Neural cell (in vitro differentiated cells): ENCODE data around the gene PAK1. TPM values are rescaled to one million over a fixed set of nuclear protein-coding genes. Genes with fewer than 3 reads are reported as not detected.

Source experiments
- H2AFZ ChIP-seq: fragments of 200-600, 300-800 bp; sonication (generic), shearing (Covaris generic); 2 replicates; pipeline ENCODE4 v1.6.0; 2014; ENCODE audit warnings: low read depth, mild to moderate bottlenecking, antibody characterized with exemption, low read length, moderate library complexity
- H3F3A ChIP-seq: fragments of 200-600 bp; shearing (Covaris generic); 2 replicates; pipeline ENCODE4 v1.6.1; 2016; ENCODE audit warnings: mild to moderate bottlenecking, moderate library complexity, mixed read lengths, antibody characterized with exemption, low read length; ENCODE audit not compliant: insufficient read depth, poor library complexity, severe bottlenecking
- H3K27ac ChIP-seq: fragments of 200-600, 300-800 bp; sonication (generic), shearing (Covaris generic); 2 replicates; pipeline ENCODE4 v1.5.1; 2014; ENCODE audit warnings: mild to moderate bottlenecking, low read length, moderate library complexity
- H3K27me3 ChIP-seq: fragments of 300-800, 200-600 bp; sonication (generic), shearing (Covaris generic); 2 replicates; pipeline ENCODE4 v1.6.0; 2014; ENCODE audit warnings: mild to moderate bottlenecking, low read depth, low read length, moderate library complexity; ENCODE audit not compliant: insufficient read depth
- H3K36me3 ChIP-seq: fragments of 300-800, 200-600 bp; sonication (generic), shearing (Covaris generic); 2 replicates; pipeline ENCODE4 v1.5.1; 2014; ENCODE audit warnings: mild to moderate bottlenecking, antibody characterized with exemption, low read length, moderate library complexity; ENCODE audit not compliant: insufficient read depth
- H3K4me2 ChIP-seq: fragments of 300-800, 200-600 bp; sonication (generic), shearing (Covaris generic); 2 replicates; pipeline ENCODE4 v1.6.0; 2014; ENCODE audit warnings: mild to moderate bottlenecking, low read length
- H3K4me3 ChIP-seq: fragments of 300-800, 200-600 bp; sonication (generic), shearing (Covaris generic); 2 replicates; pipeline ENCODE4 v1.5.1; 2014; ENCODE audit warnings: mild to moderate bottlenecking, low read length, moderate library complexity
- H3K79me2 ChIP-seq: fragments of 200-600 bp; shearing (Covaris generic); replicated peaks from 2 replicates; pipeline ENCODE4 v1.6.0; 2014; ENCODE audit warnings: mild to moderate bottlenecking, low read length, moderate library complexity; ENCODE audit not compliant: insufficient read depth
- H3K9ac ChIP-seq: fragments of 300-800, 200-600 bp; sonication (generic), shearing (Covaris generic); 2 replicates; pipeline ENCODE4 v1.6.1; 2016; ENCODE audit warnings: mild to moderate bottlenecking, low read length, mixed read lengths
- H3K9me2 ChIP-seq: fragments of 200-600 bp; shearing (Covaris generic); 2 replicates; pipeline ENCODE4 v1.6.1; 2016; ENCODE audit warnings: mild to moderate bottlenecking, low read length, mixed read lengths; ENCODE audit not compliant: insufficient read depth
- H3K9me3 ChIP-seq: fragments of 200-600, 300-800 bp; sonication (generic), shearing (Covaris generic); 2 replicates; pipeline ENCODE4 v1.6.1; 2016; ENCODE audit warnings: mild to moderate bottlenecking, mixed run types, low read length, moderate library complexity, mixed read lengths
- H4K20me1 ChIP-seq: fragments of 200-600 bp; shearing (Covaris generic); 2 replicates; pipeline ENCODE4 v1.6.1; 2016; ENCODE audit warnings: mild to moderate bottlenecking, mixed run types; ENCODE audit not compliant: insufficient read depth
- EP300 ChIP-seq: fragments of 450-650 bp; conservative IDR thresholded peaks from 2 replicates; pipeline ENCODE4 v1.6.1; 2014; ENCODE audit warnings: antibody characterized with exemption, mild to moderate bottlenecking, moderate library complexity; ENCODE audit not compliant: poor library complexity, severe bottlenecking
- EZH2 ChIP-seq: fragments of 200-600, 300-800 bp; shearing (Covaris generic), sonication (generic); IDR thresholded peaks from 2 replicates; pipeline ENCODE4 v1.6.1; 2014; ENCODE audit warnings: antibody characterized with exemption, low read length, borderline replicate concordance, mild to moderate bottlenecking; ENCODE audit not compliant: insufficient read depth, poor library complexity, severe bottlenecking
- MXI1 ChIP-seq: fragments of 450-650 bp; conservative IDR thresholded peaks from 2 replicates; pipeline ENCODE4 v1.6.1; 2014; ENCODE audit warnings: antibody characterized with exemption, mild to moderate bottlenecking; ENCODE audit not compliant: poor library complexity, severe bottlenecking
- POLR2AphosphoS5 ChIP-seq: IDR thresholded peaks from 2 replicates; pipeline ENCODE4 v1.6.1; 2012
- RAD21 ChIP-seq: fragments of 450-650 bp; conservative IDR thresholded peaks from 2 replicates; pipeline ENCODE4 v1.6.1; 2014; ENCODE audit warnings: antibody characterized with exemption, mild to moderate bottlenecking, moderate library complexity
- SMC3 ChIP-seq: fragments of 450-650 bp; conservative IDR thresholded peaks from 2 replicates; pipeline ENCODE4 v1.6.1; 2014; ENCODE audit warnings: antibody characterized with exemption, mild to moderate bottlenecking, moderate library complexity; ENCODE audit not compliant: poor library complexity
- TAF1 ChIP-seq: IDR thresholded peaks from 2 replicates; pipeline ENCODE4 v1.6.1; 2012; ENCODE audit warnings: low read depth
- polyA plus RNA-seq: library from polyadenylated mRNA; depleted of rRNA; stranded (reverse); fragments of >200 nt; gene quantifications from 2 replicates; pipeline ENCODE4 v1.2.3, GENCODE V29; 2014
- TF ChIP-seq, protein P1 (sequence below): fragments of 450-650 bp; IDR thresholded peaks from 2 replicates; pipeline ENCODE4 v1.5.1; 2014; ENCODE audit warnings: antibody characterized with exemption, mild to moderate bottlenecking, moderate library complexity; ENCODE audit not compliant: poor library complexity, severe bottlenecking
- TF ChIP-seq, protein P2 (sequence below): IDR thresholded peaks from 2 replicates; pipeline ENCODE4 v1.6.1; 2012; ENCODE audit warnings: borderline replicate concordance

The PAK1 gene
- polyA plus RNA-seq, 1 donor from 2014 or later, result 65.2 TPM

DNA sequence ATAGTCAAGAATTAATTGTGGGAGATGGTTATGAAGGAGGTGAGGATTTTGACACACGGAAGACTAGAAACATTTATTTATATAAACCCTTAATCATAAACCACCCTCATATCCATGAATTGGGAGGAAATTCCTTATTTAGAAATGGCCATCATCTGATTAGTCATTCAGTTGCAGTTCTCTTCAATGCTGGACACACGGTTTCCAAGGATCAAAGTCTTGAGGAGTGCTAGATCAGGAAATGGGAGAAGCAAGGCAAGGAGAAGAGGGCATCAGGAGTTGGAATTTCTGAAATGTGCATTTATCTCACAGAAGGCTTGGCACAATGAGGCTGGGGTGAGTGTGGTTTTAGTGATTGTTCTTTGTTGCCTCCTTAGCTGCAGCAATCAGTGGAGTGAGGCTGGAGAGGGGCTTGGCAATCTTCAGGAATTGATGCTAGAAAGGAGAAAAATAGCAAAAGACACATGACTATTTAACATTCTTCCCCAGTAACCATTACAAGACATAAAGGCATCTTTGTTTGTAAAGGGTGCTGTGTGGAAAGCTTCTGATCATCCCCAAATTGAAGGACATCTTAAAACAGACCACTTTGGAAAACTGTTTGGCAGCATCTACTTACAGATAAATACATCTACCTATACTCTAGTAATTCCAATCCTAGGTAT lies 150.8 kb downstream of the PAK1 start:
- Histone ChIP-seq H3K27me3 (no peaks in the 10 kb centered on the region), H3K27ac (no peak overlapping the region), H3K9me3 (no peaks in the 10 kb centered on the region), H3K9ac (no peak overlapping the region), H3K9me2 (no peaks in the 10 kb centered on the region), H3F3A (no peaks in the 10 kb centered on the region), H3K4me3 (no peak overlapping the region), H4K20me1 (no peaks in the 10 kb centered on the region), H3K4me2 (no peak overlapping the region), H3K79me2 (no peaks in the 10 kb centered on the region), H2AFZ (no peak overlapping the region), H3K36me3 (peaks cover 4% of the 10 kb centered on the region)
- TF ChIP-seq RAD21, result no peak
- no peak for TF ChIP-seq MXI1
- TF ChIP-seq, protein P1, sequence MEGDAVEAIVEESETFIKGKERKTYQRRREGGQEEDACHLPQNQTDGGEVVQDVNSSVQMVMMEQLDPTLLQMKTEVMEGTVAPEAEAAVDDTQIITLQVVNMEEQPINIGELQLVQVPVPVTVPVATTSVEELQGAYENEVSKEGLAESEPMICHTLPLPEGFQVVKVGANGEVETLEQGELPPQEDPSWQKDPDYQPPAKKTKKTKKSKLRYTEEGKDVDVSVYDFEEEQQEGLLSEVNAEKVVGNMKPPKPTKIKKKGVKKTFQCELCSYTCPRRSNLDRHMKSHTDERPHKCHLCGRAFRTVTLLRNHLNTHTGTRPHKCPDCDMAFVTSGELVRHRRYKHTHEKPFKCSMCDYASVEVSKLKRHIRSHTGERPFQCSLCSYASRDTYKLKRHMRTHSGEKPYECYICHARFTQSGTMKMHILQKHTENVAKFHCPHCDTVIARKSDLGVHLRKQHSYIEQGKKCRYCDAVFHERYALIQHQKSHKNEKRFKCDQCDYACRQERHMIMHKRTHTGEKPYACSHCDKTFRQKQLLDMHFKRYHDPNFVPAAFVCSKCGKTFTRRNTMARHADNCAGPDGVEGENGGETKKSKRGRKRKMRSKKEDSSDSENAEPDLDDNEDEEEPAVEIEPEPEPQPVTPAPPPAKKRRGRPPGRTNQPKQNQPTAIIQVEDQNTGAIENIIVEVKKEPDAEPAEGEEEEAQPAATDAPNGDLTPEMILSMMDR, result no peak
- TF ChIP-seq EP300, result no peak
- no peak for TF ChIP-seq POLR2AphosphoS5
- no peak for TF ChIP-seq EZH2
- TF ChIP-seq SMC3, result no peak
- no peak for TF ChIP-seq TAF1
- TF ChIP-seq, protein P2, sequence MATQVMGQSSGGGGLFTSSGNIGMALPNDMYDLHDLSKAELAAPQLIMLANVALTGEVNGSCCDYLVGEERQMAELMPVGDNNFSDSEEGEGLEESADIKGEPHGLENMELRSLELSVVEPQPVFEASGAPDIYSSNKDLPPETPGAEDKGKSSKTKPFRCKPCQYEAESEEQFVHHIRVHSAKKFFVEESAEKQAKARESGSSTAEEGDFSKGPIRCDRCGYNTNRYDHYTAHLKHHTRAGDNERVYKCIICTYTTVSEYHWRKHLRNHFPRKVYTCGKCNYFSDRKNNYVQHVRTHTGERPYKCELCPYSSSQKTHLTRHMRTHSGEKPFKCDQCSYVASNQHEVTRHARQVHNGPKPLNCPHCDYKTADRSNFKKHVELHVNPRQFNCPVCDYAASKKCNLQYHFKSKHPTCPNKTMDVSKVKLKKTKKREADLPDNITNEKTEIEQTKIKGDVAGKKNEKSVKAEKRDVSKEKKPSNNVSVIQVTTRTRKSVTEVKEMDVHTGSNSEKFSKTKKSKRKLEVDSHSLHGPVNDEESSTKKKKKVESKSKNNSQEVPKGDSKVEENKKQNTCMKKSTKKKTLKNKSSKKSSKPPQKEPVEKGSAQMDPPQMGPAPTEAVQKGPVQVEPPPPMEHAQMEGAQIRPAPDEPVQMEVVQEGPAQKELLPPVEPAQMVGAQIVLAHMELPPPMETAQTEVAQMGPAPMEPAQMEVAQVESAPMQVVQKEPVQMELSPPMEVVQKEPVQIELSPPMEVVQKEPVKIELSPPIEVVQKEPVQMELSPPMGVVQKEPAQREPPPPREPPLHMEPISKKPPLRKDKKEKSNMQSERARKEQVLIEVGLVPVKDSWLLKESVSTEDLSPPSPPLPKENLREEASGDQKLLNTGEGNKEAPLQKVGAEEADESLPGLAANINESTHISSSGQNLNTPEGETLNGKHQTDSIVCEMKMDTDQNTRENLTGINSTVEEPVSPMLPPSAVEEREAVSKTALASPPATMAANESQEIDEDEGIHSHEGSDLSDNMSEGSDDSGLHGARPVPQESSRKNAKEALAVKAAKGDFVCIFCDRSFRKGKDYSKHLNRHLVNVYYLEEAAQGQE, result no peak

DNA sequence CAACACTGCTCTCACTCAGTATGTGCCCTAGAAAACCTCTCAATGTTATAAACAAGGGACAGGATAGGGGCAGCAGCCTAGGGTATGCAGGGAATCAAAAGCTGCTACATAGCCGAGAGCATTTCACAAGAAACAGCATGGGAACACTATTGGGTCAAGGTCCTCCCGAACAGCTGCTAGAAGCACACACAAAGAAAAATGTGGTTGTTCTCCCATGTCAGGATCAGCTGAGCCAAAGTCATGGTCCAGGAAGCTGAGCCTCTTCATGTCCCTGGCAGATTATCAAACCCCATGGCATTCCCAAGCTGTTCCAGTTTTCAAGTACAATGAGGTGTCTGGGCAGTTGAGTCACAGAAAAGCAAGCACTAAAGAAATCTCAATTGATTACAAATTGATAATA lies 151.4 kb downstream of the PAK1 start:
- H3K9me3 ChIP-seq, result no peaks in the 10 kb centered on the region
- no peak overlapping the region for H2AFZ ChIP-seq
- H3K4me3 ChIP-seq, result no peak overlapping the region
- H3K27me3 ChIP-seq, result no peaks in the 10 kb centered on the region
- H3K9ac ChIP-seq, result no peak overlapping the region
- H3K36me3 ChIP-seq, result peaks cover 4% of the 10 kb centered on the region
- H3K27ac ChIP-seq, result no peak overlapping the region
- no peaks in the 10 kb centered on the region for H4K20me1 ChIP-seq
- H3K4me2 ChIP-seq, result no peak overlapping the region
- TF ChIP-seq SMC3, result no peak
- no peak for TF ChIP-seq RAD21
- TF ChIP-seq POLR2AphosphoS5, result no peak
- TF ChIP-seq TAF1, result no peak
- TF ChIP-seq, protein P2, result no peak
- no peak for TF ChIP-seq EP300
- no peak for TF ChIP-seq EZH2
- TF ChIP-seq, protein P1, result no peak
- TF ChIP-seq MXI1, result no peak
- H3F3A ChIP-seq, result no peaks in the 10 kb centered on the region
- H3K79me2 ChIP-seq, result no peaks in the 10 kb centered on the region
- H3K9me2 ChIP-seq, result no peaks in the 10 kb centered on the region
